HG02870 (cell line): ENCODE data around the gene GABPB1.

ENCODE experiments used
- ATAC-seq: cut with Tn5 transposase; IDR thresholded peaks from one replicate; pipeline ENCODE4 v1.9.1; 2021; ENCODE audit warnings: mild to moderate bottlenecking, moderate library complexity; ENCODE audit not compliant: unreplicated experiment

Gene GABPB1

DNA sequence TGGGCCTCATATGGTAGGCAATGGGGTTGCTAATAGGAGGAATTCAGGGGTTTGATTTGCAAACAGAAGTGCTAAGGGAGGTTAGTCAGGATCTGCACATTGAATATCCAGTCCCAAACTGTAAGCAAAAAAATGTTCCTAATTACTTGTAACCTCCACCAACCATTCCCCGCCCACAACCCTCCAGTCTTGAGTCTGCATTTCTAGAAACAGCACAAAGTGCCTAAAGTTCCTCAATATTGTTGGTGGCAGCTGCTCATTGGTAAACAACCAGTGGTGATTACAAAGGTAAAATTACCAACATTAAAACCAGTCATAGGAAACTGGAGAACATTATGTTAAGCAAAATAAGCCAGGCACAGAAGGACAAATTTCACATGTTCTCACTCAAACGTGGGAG lies 108.4 kb downstream of the GABPB1 start:
- no peak for ATAC-seq

DNA sequence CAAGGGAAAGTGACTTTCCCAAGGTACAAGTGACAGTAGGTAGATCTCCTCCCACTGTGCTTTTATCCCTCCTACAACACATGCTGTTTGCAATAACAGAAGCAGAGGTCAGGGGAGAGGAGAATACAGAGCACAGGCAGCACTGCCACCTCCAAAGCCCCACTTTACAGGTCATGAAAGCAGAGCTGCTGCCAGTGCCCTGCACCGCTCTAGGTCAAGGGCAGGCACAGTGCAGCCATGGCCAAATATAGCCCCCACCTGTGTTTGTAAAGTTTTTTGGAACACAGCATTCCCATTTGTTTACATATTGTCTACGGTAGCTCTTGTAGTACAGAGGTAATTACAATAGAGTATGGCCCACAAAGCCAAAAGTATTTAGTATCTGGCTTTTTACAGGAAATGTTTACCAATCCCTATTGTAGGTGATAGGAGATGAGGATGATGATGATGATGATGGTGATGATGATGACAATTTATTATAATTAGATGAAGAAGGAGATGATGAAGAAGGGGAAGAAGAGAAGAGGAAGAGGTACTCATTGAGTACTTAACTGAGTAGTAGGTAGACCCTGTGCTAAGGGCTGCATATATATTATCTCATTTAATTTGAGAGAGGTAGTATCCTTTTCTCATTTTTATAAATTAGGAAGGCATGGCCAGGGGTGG lies 109.9 kb downstream of the GABPB1 start:
- no peak for ATAC-seq

DNA sequence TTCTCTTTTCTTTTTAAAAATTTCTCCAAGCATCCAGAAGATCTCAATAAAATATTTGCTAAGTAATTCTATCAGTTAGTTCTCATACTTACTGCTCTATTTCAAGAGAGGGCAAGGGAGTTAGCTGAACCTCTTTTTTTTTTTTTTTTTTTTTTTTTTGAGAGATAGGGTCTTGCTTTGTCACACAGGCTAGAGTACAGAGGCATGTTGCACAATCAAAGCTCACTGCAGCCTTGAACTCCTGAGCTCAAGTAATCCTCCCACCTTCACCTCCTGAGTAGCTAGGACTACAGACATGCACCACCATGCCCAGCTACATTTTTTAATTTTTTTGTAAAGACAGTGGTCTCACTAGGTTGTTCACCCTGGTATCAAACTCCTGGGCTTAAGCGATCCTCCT lies 110.8 kb downstream of the GABPB1 start:
- ATAC-seq, result no peak

DNA sequence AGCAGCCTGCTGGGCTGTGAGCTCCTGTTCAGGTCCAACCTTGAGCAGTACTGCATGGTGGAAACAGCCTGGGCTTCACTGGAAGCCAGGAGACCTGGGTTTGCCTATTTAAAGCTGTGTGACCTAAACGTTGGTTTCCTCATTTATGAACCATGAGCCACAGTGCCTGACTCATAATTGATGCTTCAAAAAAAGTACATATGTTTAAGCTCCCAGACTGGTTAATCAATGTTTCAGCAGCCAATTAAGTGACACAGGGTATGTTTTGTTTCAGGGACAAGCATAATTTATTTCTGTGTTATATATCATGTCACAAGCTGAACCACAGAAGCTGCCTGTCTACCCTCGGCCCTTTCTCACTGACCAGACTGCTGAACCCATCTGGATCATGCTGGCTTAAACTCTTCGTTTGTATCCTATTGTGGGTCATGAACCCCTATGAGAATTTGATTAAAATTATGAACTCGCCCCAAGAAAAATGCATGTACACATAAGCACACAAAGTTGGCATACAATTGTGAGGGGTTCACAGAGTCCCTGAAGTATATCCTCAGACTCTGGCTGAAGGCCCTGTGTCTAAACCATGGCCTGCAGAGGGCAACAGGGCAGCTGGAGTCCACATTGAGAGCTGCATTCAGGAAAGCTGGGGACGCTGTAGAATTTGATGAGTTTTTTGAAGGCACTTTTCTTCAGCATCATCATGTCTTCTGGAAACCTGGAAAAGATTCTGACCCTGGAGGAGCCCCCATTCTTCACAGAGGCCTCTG lies 113.1 kb downstream of the GABPB1 start:
- no peak for ATAC-seq

DNA sequence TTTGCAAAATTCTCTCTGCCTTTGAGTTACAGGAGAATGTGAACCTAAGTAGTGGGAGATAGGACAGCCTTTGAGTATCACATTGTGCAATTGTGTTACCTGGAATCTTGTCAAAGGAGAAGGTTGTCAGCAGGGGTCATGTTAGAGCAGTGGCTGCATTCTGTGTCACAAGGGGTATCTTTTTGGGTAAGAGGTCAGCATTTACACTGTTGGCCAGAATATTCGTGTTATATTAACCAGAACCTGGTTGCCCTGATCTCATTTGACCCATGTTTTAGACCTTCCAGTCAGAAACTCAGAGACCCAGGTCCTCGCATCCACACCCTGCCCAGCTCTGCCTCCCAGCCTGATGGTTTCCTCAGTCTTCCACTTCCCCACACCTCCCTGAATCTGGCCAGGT lies 116.7 kb downstream of the GABPB1 start:
- ATAC-seq, result no peak

DNA sequence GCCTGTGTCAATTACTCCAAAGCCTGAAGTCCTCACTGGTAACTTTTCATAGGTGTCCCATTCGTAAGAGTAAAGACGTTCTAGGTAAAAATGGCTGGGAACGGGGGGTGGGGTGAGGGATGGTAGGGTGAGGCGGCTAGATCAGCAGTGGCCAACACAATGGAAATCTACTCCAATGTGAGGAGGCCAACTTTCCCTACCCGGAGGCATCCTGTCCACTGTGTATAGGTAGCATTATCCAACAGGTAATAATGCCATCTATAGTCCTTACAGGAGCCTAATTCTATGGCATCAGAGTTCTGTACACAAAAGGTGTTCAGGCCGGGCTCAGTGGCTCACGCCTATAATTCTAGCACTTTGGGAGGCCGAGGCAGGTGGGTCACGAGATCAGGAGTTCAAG lies 118.6 kb downstream of the GABPB1 start:
- ATAC-seq, result no peak

DNA sequence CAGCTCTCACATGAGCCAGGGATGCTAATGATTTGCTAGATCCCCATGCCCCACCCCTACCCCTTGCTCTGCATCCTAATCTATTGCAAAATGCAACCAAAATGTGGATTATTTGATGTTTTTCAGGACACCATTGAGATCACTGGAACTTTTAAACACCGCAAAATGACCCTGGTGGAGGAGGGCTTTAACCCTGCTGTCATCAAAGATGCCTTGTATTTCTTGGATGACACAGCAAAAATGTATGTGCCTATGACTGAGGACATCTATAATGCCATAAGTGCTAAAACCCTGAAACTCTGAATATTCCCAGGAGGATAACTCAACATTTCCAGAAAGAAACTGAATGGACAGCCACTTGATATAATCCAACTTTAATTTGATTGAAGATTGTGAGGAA lies 119.2 kb downstream of the GABPB1 start:
- ATAC-seq, result no peak

DNA sequence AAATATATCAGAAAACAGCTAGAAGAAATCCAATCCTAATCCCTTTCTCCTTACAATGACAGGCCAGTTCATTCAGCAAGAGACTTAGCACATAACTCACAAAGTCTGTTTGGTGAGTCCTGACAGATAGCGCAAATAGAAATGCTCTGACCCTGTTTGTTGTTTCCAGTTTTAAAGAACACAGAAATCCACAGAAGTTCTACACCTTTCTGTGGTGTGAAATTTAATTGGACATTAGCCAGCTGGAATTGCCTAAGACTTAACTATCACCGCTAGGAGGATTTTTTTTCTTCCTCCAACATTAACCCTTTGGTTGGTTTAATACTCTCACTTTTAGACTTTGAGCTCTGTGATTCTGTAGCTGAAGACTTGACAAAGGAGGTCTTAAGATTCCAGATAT lies 120.2 kb downstream of the GABPB1 start:
- no peak for ATAC-seq

DNA sequence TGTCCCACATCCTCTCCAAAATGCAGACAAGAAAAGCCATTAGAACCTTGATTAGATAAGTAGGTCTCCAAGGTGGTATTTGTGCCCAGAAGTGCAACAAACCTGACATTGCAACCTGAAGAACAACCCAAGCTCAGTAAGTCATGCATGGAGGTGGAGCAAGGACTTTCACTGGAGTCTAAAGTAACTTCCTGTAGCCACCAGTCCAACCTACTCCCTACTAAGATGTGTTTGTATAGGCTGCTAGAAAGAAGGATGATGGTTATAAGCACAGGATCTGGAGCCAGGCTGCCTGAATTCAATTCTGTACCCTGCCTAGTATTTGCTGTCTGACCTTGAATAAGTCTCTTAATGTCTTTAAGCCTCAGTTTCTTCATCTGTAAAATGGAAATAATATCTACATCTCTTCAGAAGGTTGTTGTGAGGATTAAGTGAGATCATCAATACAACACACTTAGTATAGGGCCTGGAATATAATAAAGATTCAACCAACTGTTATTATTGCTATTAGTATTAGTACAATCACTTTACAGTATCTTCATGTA lies 121.7 kb downstream of the GABPB1 start:
- ATAC-seq, result no peak

DNA sequence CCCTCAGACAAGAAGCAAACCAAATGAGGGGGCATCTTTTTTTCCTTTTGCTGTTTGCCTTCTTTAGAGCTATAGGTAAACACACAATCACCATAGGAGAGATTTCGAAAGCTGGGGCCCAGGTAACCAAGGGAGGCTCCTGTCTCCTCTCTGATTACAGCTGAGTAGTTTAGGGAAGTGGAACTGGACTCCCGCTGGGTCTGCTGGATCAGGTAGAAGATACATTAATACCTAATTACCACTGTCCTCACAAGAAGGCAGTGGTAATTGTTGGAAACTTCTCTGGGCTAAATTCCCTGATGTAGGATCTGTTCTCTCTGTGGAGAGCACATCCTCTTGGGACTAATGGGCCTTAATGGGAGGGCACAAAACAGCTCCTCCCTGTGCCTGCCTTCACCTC lies 122.2 kb downstream of the GABPB1 start:
- ATAC-seq, result no peak

DNA sequence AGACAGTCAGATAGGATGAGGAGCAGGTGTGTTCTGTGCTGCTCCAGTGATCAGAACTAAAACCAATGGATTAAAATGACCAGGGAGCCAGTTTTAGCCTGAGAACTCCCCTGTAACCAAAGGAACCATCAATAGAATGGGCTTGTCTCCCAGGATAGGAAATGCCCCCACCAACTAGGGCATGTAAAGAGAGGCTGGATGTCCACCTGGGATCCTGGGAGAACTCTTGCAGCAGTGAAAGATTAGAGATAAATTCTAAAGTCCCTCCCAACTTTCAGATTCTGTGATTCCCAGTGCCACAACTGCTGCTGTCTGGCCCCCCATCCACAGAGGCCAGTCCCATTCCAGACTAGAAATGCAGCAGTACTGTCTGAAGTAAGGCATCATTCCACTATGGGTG lies 123.2 kb downstream of the GABPB1 start:
- ATAC-seq, result no peak

DNA sequence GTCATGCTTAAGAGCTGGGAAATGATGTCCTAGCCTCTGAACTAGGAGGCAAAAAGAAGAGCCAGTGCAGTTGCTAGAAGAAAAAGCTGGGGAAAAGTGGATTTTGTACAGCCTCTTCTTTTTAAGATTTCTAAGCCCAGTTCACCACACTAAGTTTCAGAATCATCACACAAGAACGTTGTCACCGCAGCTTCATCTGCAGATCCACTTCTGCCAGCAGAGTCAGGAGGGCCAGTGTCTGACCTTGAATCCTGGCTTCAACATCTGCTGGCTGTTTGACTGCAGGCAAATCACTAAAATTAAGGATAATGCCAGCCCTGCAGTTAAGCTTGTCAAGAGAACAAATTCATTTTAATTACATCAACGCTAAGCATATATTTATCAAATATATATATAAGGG lies 125.7 kb downstream of the GABPB1 start:
- no peak for ATAC-seq

DNA sequence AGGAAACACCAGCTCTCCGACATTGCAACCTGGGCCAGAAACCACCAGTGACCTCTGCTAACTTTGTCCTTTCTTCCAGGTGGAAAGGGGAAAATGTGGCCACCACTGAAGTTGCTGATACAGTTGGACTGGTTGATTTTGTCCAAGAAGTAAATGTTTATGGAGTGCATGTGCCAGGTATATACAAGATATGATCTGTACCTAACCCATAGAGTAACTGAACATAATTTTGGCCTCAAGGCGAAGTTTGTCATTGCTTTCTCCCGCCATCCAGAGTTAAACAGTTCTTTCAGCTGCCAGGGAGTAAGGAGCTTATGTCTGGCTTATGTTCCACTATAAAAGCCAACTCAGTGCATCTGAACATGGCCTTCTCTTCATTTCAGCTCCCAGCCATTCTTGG lies 126.1 kb downstream of the GABPB1 start:
- no peak for ATAC-seq

DNA sequence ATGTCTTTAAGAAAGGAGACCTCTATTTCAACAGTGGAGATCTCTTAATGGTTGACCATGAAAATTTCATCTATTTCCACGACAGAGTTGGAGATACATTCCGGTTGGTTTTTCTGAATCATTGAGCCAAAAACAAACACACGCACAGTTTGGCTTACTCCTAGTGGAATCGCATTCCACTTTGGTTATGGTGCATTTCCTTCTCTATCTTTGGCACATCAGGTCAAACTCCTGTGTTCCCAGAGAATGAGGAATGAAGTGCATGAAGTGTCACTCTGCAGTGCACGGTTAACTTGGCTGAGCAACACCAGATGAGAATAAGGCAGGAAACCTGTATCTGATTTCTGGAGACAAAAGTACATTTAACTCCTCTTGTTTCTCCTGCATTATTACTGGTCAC lies 127.9 kb downstream of the GABPB1 start:
- no peak for ATAC-seq

DNA sequence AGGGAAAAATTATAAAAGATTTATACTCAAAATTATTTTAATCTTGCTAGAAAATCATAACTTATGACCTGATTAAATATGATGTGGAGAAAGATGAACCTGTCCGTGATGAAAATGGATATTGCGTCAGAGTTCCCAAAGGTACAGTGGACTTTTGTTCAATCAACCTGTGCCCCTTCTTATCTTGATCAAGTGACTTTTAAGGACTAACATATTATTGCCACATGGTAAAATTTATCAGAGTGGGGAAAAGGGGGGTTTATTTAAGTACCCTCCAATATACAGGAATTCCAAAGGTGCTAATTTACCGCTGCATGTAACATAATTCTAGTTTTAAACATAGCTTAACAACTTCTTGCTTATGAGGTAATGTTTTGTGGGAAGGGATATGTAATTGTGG lies 129.1 kb downstream of the GABPB1 start:
- no peak for ATAC-seq
